AG08396 (cell line): ENCODE results near the gene LTB4R.
A peak's percentile ranks its signal among the peaks of the same experiment; 100 is the strongest.

Experiments used
- DNase-seq: peaks from one replicate; pipeline ENCODE4 v3.0.0; 2012; ENCODE audit warnings: low spot score, mixed read lengths

Gene LTB4R

DNA sequence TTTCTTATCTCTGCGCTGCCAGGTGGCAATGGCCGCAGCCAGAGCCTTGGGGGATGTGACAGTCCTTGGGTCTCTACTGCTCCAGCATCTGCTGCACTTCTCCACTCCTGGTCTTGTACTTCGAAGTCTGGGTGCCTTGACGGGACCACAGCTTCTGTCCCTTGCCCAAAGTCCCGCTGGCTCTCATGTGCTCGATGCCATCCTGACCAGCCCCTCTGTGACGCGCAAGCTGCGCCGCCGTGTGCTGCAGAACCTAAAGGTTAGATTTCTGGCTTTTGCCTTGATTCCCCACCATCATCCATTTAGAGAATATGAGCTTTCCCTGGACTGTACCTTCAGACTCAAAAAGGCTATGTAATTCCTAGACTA, 7.3 kb upstream of the LTB4R start:
- DNase-seq, result no peak

DNA sequence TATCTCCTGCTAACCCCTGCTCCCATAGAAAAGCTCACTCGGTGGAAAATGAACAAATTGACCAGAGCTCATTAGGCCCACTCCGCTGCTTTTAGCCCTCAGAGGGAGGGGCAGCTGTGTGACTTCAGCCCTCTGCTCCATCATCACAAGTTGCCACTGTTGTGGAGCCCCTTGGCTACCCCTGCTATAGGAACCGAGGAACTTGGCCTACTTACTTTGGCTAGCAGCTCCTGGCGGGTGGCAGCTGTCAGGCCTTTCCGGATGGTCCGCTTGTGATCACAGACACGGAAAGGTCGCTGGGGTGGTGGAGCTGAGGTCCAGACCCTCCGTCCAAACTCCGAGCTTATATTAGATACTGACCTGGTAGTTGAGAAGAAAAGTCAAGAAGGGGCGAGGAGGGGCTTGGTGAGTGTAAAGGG, 4.1 kb upstream of the LTB4R start:
- no peak for DNase-seq

GRCh38 chr14:24307575-24308341, 3.5 kb upstream of the LTB4R start, which contains the start of gene CIDEB:
TSS of gene CIDEB (minus strand) at chr14:24307977. CDS start at chr14:24307858, 119 bp downstream.
- DNase-seq, result peak; percentile 80

- no peak for DNase-seq
These were observed 2.8 kb upstream of the LTB4R start for GRCh38 chr14:24308342-24309124.

- no peak for DNase-seq
These were observed 1.6 kb upstream of the LTB4R start, which contains the start of gene LTB4R2 for GRCh38 chr14:24309538-24310264. TSS of gene LTB4R2 (plus strand) at chr14:24310140. CDS start at chr14:24310665, 525 bp downstream.

- DNase-seq, result no peak
These were observed 1.0 kb upstream of the LTB4R start for GRCh38 chr14:24310265-24310645.

GRCh38 chr14:24311837-24312615, 724 bp downstream of the LTB4R start:
- DNase-seq, result no peak

DNA sequence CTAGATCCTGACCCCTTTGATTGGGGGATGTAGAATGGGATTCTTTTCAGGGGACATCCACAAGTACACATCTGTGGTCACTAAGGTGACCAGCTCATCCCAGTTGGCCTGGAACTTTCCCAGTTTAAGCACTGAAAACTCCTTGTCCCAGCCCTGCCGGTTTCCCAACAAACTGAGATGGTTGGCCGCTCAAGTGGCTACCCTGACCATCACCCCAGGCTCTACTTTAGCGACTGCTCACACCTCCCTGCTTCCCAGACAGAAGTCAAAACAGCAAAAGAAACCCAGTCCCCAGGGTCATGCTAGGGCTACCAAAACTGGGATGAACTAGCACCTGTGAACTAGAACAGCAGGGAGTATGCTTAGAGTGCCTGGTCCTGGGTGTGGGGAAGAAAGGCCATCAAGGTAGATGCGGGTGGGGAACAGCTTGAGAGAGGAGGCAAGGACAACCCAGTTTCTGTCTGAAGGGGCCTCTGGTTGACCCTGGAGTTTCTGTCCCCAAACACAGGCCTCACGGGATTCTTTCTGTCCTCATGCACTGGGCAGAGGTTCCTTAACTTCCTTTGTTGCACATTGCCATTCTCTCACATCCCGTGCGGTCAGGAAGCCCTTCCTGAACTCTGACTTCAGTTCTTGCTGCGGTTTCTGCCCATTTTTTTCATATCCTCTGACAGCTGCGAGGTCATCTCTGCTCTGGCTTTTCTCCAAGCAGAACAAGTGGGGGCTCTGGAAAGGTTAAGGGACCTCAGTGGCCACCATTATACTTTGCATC, 1.6 kb downstream of the LTB4R start:
- no peak for DNase-seq

DNA sequence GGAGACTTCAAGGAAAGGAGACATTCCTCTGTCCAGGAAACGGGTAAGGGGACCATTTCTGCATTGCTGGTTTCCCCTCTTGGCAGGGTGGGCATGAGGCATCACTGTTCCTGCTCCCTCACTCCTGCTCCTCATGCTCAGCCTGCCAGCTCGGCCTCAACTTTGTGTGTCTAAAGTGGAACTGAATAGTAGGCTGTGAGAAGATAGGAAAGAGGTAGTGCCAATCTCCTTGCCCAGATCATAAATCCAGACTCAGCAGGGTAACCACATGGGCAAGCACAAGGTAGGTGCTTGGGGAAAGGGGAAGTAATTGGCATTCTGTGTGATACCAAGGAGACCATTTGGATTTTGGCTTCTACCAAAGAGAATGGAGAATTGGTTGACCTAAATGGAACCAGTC, 2.6 kb downstream of the LTB4R start:
- no peak for DNase-seq

DNA sequence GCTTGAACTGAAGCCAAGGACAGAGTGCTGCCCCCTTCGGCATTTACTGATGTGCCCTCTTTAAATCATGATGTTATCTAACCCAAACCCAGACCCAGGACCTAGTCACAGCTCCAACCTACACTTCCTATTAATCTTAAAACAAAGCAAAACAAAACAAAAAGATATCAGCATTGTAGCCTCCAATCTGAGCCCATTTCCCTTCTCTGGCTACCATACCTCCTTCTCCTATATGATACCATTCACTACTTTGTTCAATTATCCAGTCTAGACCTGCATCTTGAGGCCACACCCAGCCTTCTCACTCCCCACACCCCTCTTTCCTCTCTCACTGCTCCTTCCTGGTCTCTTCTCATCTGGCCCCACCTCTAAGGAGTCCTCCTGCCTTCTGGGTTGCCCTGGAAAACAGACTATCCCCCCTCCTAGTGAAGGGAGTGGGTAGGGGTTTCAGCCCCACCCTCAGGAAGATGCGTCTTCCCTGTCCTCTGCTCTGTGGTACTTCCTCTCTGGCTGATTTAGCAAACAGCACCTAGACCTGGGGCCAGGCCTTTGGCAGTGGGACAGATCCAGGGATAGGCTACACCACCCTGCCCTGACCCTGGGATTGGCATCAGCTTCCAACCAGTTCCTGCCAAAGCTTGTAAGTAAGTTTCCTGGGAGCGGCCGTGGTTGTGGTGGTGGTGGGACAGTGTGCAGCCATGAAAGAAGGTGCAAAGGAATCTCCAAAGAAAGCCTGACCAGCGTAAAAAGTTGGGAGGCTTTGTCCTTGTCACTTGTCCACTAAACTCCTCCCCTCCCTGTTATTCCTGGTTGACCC, 3.3 kb downstream of the LTB4R start:
- DNase-seq, result no peak

DNA sequence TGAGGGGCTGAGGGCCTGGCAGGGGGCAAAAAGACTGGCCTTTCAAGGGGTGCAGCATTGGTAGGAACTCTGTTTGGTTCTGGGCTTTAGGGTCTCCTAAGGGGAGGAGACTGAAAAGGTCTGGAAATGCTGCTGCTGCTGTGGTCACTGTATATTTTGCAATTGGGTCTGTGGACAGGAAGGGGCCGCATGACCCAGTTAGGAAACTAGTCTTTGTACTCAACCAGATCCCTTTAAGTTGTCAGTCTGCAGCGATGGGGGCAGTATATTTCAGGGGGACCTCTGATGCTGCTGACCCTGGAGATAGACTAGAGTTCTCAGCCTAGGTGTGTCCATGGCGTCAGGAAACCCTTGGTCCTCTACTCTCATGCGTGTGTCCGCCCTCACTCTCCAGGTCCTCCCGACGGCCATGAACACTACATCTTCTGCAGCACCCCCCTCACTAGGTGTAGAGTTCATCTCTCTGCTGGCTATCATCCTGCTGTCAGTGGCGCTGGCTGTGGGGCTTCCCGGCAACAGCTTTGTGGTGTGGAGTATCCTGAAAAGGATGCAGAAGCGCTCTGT, 4.0 kb downstream of the LTB4R start:
- DNase-seq, result no peak

DNA sequence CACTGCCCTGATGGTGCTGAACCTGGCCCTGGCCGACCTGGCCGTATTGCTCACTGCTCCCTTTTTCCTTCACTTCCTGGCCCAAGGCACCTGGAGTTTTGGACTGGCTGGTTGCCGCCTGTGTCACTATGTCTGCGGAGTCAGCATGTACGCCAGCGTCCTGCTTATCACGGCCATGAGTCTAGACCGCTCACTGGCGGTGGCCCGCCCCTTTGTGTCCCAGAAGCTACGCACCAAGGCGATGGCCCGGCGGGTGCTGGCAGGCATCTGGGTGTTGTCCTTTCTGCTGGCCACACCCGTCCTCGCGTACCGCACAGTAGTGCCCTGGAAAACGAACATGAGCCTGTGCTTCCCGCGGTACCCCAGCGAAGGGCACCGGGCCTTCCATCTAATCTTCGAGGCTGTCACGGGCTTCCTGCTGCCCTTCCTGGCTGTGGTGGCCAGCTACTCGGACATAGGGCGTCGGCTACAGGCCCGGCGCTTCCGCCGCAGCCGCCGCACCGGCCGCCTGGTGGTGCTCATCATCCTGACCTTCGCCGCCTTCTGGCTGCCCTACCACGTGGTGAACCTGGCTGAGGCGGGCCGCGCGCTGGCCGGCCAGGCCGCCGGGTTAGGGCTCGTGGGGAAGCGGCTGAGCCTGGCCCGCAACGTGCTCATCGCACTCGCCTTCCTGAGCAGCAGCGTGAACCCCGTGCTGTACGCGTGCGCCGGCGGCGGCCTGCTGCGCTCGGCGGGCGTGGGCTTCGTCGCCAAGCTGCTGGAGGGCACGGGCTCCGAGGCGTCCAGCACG, 4.7 kb downstream of the LTB4R start:
- peak; percentile 47 for DNase-seq

DNA sequence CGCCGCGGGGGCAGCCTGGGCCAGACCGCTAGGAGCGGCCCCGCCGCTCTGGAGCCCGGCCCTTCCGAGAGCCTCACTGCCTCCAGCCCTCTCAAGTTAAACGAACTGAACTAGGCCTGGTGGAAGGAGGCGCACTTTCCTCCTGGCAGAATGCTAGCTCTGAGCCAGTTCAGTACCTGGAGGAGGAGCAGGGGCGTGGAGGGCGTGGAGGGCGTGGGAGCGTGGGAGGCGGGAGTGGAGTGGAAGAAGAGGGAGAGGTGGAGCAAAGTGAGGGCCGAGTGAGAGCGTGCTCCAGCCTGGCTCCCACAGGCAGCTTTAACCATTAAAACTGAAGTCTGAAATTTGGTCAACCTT, 5.3 kb downstream of the LTB4R start:
- DNase-seq, result no peak

DNA sequence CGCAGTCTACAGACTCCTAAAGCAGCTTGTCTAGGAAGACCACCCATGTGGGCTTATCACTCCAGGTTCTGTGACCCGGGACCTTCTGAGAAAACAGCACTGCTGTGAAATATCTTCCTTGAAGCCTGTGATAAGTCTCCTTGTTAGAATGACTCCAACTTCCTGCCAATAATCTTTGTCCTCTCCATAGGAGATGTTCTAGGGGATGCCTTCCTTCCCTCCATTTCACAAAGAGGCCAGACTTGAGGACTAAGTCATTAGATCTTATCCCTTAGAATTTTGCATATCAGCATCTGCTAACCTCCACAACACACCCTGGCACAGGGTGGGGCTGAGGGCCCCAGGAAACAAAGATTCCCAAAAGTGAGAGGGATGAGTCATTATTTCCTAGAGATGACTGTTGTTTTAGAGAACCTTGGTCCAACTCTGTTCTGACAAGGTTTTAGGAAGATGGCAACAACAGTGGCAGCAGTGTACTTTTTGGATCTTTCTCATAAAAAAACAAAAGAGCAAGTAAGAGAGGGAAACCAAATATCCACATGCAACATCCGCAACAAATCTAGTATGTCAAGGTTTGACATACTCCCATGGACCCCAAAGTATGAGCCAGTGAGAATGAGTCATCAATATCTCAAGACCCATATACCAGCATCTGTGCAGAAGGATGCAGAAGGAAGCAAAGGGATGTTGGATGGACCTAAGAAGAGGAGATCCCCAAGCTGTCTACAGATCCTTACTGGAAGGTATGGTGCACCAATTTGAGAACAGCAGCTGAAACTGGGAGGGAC, 6.0 kb downstream of the LTB4R start:
- peak; percentile 59 for DNase-seq

- DNase-seq, result no peak
These were observed 10.1 kb downstream of the LTB4R start for GRCh38 chr14:24321212-24321975.

- DNase-seq, result no peak
These were observed 11.4 kb downstream of the LTB4R start for GRCh38 chr14:24322672-24323071.

GRCh38 chr14:24323341-24323740, 12.0 kb downstream of the LTB4R start:
- no peak for DNase-seq

DNA sequence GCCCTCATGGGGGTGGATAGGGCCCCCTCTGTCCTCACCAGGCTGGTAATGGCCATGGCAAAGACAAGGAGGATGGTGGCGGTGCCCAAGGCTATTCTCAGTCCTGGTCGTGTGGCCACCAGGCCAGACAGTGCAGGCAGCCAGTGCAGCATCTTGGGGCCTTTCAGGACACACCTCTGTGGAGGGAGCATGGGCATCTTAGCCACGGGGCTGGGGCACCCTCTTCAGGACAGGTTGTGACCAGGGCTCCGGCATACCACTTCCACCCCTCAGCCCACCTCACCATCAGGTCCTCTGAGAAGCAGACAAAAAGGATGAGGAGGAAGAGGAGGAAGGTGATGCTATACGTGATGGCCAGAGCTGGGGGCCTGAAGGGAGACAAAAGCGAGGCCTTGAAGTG, 12.7 kb downstream of the LTB4R start:
- no peak for DNase-seq
